ENCODE results near the gene PROKR2.

PROKR2 gene

GRCh38 chr20:5327356-5327755, 10.6 kb upstream of the PROKR2 start:
- no peaks in the 10 kb centered on the region for H3K27me3 ChIP-seq (ENCODE audit: low read length)
- no peak for TF ChIP-seq EZH2phosphoT487 (conservative IDR thresholded peaks at IDR 0.05; ENCODE audit: low read length)
- TF ChIP-seq, protein P1, sequence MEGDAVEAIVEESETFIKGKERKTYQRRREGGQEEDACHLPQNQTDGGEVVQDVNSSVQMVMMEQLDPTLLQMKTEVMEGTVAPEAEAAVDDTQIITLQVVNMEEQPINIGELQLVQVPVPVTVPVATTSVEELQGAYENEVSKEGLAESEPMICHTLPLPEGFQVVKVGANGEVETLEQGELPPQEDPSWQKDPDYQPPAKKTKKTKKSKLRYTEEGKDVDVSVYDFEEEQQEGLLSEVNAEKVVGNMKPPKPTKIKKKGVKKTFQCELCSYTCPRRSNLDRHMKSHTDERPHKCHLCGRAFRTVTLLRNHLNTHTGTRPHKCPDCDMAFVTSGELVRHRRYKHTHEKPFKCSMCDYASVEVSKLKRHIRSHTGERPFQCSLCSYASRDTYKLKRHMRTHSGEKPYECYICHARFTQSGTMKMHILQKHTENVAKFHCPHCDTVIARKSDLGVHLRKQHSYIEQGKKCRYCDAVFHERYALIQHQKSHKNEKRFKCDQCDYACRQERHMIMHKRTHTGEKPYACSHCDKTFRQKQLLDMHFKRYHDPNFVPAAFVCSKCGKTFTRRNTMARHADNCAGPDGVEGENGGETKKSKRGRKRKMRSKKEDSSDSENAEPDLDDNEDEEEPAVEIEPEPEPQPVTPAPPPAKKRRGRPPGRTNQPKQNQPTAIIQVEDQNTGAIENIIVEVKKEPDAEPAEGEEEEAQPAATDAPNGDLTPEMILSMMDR (IDR thresholded peaks at IDR 0.05; ENCODE audit: insufficient read depth, low read length, poor library complexity, severe bottlenecking), result no peak
- H3K9me3 ChIP-seq (ENCODE audit: insufficient read depth, low read length), result no peaks in the 10 kb centered on the region
- no peaks in the 10 kb centered on the region for H4K20me1 ChIP-seq (ENCODE audit: low read depth, low read length)
- H3K9me2 ChIP-seq (replicated peaks; ENCODE audit: insufficient read depth, low read length), result no peaks in the 10 kb centered on the region
- H2AFZ ChIP-seq (ENCODE audit: low read depth, low read length, severe bottlenecking), result no peak overlapping the region
- H3K9ac ChIP-seq (ENCODE audit: low read length), result no peak overlapping the region
- no peak overlapping the region for H3K4me2 ChIP-seq (ENCODE audit: low read depth, low read length, poor library complexity, severe bottlenecking)
- no peaks in the 10 kb centered on the region for H3K36me3 ChIP-seq (ENCODE audit: low read length)
- H3K27ac ChIP-seq (ENCODE audit: low read depth, low read length), result no peak overlapping the region
- no peaks in the 10 kb centered on the region for H3K79me2 ChIP-seq (ENCODE audit: insufficient read depth, low read length)
- no peak overlapping the region for H3K4me3 ChIP-seq (ENCODE audit: insufficient read depth, low read length, poor library complexity, severe bottlenecking)
- H3F3A ChIP-seq (ENCODE audit: insufficient read depth), result no peaks in the 10 kb centered on the region

DNA sequence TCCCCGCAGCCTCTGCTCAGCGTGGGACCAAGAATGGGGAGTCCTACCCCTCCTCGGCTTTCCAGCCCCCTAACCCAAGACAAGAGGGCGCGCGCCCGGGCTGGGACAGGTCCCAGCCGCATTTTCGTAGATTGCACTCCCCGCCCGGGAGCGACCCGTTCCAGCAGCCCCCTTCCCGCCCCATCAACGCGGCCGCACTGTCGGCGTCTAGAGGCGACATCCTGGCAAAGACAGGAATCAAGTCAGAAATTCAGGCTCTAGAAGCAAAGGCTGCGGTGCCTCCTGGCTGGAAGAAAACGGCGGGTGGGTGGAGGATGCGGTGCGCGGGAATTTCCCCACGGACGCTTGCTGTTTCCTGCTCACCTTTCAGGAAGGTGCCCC, 957 bp downstream of the PROKR2 start:
- Histone ChIP-seq H3K4me3 (ENCODE audit: insufficient read depth, low read length, poor library complexity, severe bottlenecking) (no peak overlapping the region), H3K79me2 (ENCODE audit: insufficient read depth, low read length) (no peaks in the 10 kb centered on the region), H3K4me2 (ENCODE audit: low read depth, low read length, poor library complexity, severe bottlenecking) (no peak overlapping the region), H3K9ac (ENCODE audit: low read length) (no peak overlapping the region), H3K27ac (ENCODE audit: low read depth, low read length) (no peak overlapping the region), H3K9me3 (ENCODE audit: insufficient read depth, low read length) (no peaks in the 10 kb centered on the region), H3K27me3 (ENCODE audit: low read length) (no peaks in the 10 kb centered on the region), H3K36me3 (ENCODE audit: low read length) (no peaks in the 10 kb centered on the region), H4K20me1 (ENCODE audit: low read depth, low read length) (no peaks in the 10 kb centered on the region), H2AFZ (ENCODE audit: low read depth, low read length, severe bottlenecking) (no peak overlapping the region), H3K9me2 (replicated peaks; ENCODE audit: insufficient read depth, low read length) (no peaks in the 10 kb centered on the region), H3F3A (ENCODE audit: insufficient read depth) (no peaks in the 10 kb centered on the region)
- TF ChIP-seq, protein P1 (IDR thresholded peaks at IDR 0.05; ENCODE audit: insufficient read depth, low read length, poor library complexity, severe bottlenecking), result no peak
- no peak for TF ChIP-seq EZH2phosphoT487 (conservative IDR thresholded peaks at IDR 0.05; ENCODE audit: low read length)

DNA sequence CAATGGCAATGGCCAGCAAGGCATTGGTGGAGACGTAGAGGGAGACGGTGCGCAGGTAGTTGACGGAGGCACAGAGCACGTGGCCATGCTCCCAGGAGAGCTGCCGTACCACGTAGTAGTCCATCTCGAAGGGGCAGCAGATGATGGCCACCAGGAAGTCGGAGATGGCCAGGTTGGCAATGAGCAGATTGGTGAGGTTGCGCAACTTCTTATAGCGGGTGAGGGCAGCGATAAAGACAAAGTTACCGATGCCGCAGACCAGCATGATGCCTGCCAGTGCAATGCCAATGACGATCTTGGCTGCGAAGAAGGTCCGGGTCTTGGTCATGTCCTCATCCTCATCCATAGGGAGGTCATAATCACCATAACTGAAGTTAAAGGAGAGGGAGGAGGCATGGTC, 2.8 kb downstream of the PROKR2 start:
- Histone ChIP-seq H3K27me3 (ENCODE audit: low read length) (no peaks in the 10 kb centered on the region), H3K9me3 (ENCODE audit: insufficient read depth, low read length) (peaks cover 5% of the 10 kb centered on the region; the same call in 1 of the 2 replicates)

More for the DNA sequence above, 2.8 kb downstream of the PROKR2 start:
- H3K4me2 ChIP-seq (ENCODE audit: low read depth, low read length, poor library complexity, severe bottlenecking), result no peak overlapping the region
- H3K27ac ChIP-seq (ENCODE audit: low read depth, low read length), result no peak overlapping the region
- no peak overlapping the region for H3K4me3 ChIP-seq (ENCODE audit: insufficient read depth, low read length, poor library complexity, severe bottlenecking)
- H3K36me3 ChIP-seq (ENCODE audit: low read length), result no peaks in the 10 kb centered on the region
- H4K20me1 ChIP-seq (ENCODE audit: low read depth, low read length), result no peaks in the 10 kb centered on the region
- no peak overlapping the region for H3K9ac ChIP-seq (ENCODE audit: low read length)
- no peak overlapping the region for H2AFZ ChIP-seq (ENCODE audit: low read depth, low read length, severe bottlenecking)
- TF ChIP-seq, protein P1 (IDR thresholded peaks at IDR 0.05; ENCODE audit: insufficient read depth, low read length, poor library complexity, severe bottlenecking), result no peak
- TF ChIP-seq EZH2phosphoT487 (conservative IDR thresholded peaks at IDR 0.05; ENCODE audit: low read length), result no peak
- no peaks in the 10 kb centered on the region for H3F3A ChIP-seq (ENCODE audit: insufficient read depth)
- no peaks in the 10 kb centered on the region for H3K9me2 ChIP-seq (replicated peaks; ENCODE audit: insufficient read depth, low read length)
- no peaks in the 10 kb centered on the region for H3K79me2 ChIP-seq (ENCODE audit: insufficient read depth, low read length)
